Mesendoderm (in vitro differentiated cells): ENCODE results near the gene MELTF.

Source experiments
- DNase-seq: peaks from one replicate; pipeline ENCODE4 v3.0.0; 2013
- H2AK5ac ChIP-seq: 2 replicates; pipeline ENCODE4 v1.6.1; 2013; ENCODE audit warnings: low read length, inconsistent platforms
- H2BK120ac ChIP-seq: 2 replicates; pipeline ENCODE4 v1.6.1; 2013; ENCODE audit warnings: low read depth, mild to moderate bottlenecking, low read length, moderate library complexity, mixed read lengths
- H2BK15ac ChIP-seq: replicated peaks from 2 replicates; pipeline ENCODE4 v1.6.1; 2013; ENCODE audit warnings: low read depth, mild to moderate bottlenecking, moderate library complexity
- H2BK5ac ChIP-seq: 2 replicates; pipeline ENCODE4 v1.6.1; 2013; ENCODE audit warnings: low read length, inconsistent platforms
- H3K18ac ChIP-seq: 2 replicates; pipeline ENCODE4 v1.6.1; 2013; ENCODE audit warnings: mild to moderate bottlenecking, low read length, mixed read lengths
- H3K23ac ChIP-seq: one replicate; pipeline ENCODE4 v1.6.1; 2013; ENCODE audit warnings: low read length
- H3K27ac ChIP-seq: 2 replicates; pipeline ENCODE4 v1.5.1; 2013; ENCODE audit warnings: low read depth, mild to moderate bottlenecking, inconsistent platforms, low read length, moderate library complexity
- H3K27me3 ChIP-seq: 2 replicates; pipeline ENCODE4 v1.6.1; 2013; ENCODE audit warnings: low read length, control low read depth, mild to moderate bottlenecking, inconsistent platforms; ENCODE audit not compliant: insufficient read depth, poor library complexity
- H3K36me3 ChIP-seq: 2 replicates; pipeline ENCODE4 v1.6.1; 2013; ENCODE audit warnings: low read length, inconsistent platforms; ENCODE audit not compliant: control insufficient read depth, insufficient read depth
- H3K4ac ChIP-seq: one replicate; pipeline ENCODE4 v1.6.1; 2013; ENCODE audit warnings: low read depth, mild to moderate bottlenecking, low read length, moderate library complexity
- H3K4me1 ChIP-seq: 2 replicates; pipeline ENCODE4 v1.6.1; 2013; ENCODE audit warnings: low read depth, low read length, inconsistent platforms; ENCODE audit not compliant: control insufficient read depth
- H3K4me2 ChIP-seq: 2 replicates; pipeline ENCODE4 v1.6.1; 2013; ENCODE audit warnings: low read length
- H3K4me3 ChIP-seq: 2 replicates; pipeline ENCODE4 v1.5.1; 2013; ENCODE audit warnings: mild to moderate bottlenecking, low read length
- H3K56ac ChIP-seq: one replicate; pipeline ENCODE4 v1.6.1; 2013; ENCODE audit warnings: low read length
- H3K79me1 ChIP-seq: 2 replicates; pipeline ENCODE4 v1.6.1; 2013; ENCODE audit warnings: low read length, inconsistent platforms
- H3K79me2 ChIP-seq: 2 replicates; pipeline ENCODE4 v1.6.1; 2013; ENCODE audit warnings: mild to moderate bottlenecking, low read length; ENCODE audit not compliant: control insufficient read depth, insufficient read depth
- H3K9ac ChIP-seq: 2 replicates; pipeline ENCODE4 v1.6.1; 2013; ENCODE audit warnings: low read length, inconsistent platforms
- H4K5ac ChIP-seq: one replicate; pipeline ENCODE4 v1.6.1; 2013; ENCODE audit warnings: low read length
- H4K8ac ChIP-seq: one replicate; pipeline ENCODE4 v1.6.1; 2013; ENCODE audit warnings: low read depth, mild to moderate bottlenecking, control low read depth, low read length, moderate library complexity
- WGBS: extraction: QIAGEN DNeasy Blood & Tissue Kit; methylation state at CpG from one replicate; pipeline ENCODE4 v1.1.7; 2013; ENCODE audit warnings: low lambda C conversion rate, missing lambda C conversion rate; ENCODE audit not compliant: insufficient coverage; ENCODE audit errors: extremely low coverage; 5-methylcytosine and 5-hydroxymethylcytosine counted together

The MELTF gene

DNA sequence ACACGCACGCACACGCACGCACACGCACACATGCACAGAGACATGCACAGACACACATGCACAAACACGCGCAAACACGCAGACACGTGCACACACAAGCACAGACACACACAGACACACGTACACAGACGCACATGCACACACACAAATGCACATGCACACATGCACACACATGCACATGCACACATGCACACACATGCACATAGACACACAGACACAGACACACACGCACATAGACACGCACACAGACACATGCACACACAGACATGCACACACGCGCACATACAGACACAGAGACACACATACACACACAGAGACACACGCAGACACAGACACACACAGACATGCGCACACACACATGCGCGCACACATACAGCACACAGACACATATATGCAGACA, 34.6 kb downstream of the MELTF start:
- no peak overlapping the region for H3K4me3 ChIP-seq
- no peak overlapping the region for H3K4me2 ChIP-seq
- H3K18ac ChIP-seq: no peak overlapping the region
- H3K56ac ChIP-seq: no peak overlapping the region
- H3K9ac ChIP-seq: no peak overlapping the region
- no peak overlapping the region for H2BK120ac ChIP-seq
- no peak overlapping the region for H4K5ac ChIP-seq
- H3K4me1 ChIP-seq: no peaks in the 10 kb centered on the region
- H3K27ac ChIP-seq: no peak overlapping the region
- no peak overlapping the region for H3K4ac ChIP-seq
- no peaks in the 10 kb centered on the region for H3K36me3 ChIP-seq
- no peaks in the 10 kb centered on the region for H3K27me3 ChIP-seq
- H2BK5ac ChIP-seq: no peak overlapping the region
- H3K23ac ChIP-seq: no peak overlapping the region
- H2BK15ac ChIP-seq: no peak overlapping the region
- no CpG with 5 or more reads among the region's 19 CpGs for WGBS
- H2AK5ac ChIP-seq: no peak overlapping the region
- DNase-seq: no peak
- no peak overlapping the region for H4K8ac ChIP-seq
- H3K79me1 ChIP-seq: no peaks in the 10 kb centered on the region
- H3K79me2 ChIP-seq: no peaks in the 10 kb centered on the region

DNA sequence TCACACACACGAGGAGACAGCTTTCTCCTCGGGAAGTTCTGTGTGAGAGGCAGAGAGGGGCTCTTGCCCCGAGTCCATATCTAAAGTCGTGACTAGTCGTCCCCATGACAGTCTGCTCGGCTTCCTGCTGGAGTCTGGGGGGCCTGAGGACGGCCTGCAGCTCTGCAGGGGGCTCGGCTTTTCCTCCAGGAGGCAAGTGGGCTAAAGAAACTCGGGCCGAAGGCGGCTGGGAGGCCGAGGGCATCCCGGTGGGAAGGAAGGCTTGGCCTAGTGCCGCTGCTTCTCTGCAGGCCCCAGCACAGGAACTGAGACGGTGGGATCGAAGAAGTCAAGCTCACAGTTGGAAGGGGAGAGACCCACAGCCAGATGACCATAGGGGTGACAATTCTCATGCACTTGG, 35.6 kb downstream of the MELTF start:
- Histone ChIP-seq H3K4ac (no peak overlapping the region), H3K27ac (no peak overlapping the region), H3K79me1 (no peaks in the 10 kb centered on the region), H3K36me3 (no peaks in the 10 kb centered on the region), H3K23ac (no peak overlapping the region), H3K9ac (no peak overlapping the region), H2AK5ac (no peak overlapping the region), H3K4me3 (no peak overlapping the region), H4K5ac (no peak overlapping the region), H2BK120ac (no peak overlapping the region), H3K4me2 (no peak overlapping the region), H3K18ac (no peak overlapping the region), H3K79me2 (no peaks in the 10 kb centered on the region), H3K56ac (peak overlapping the region; percentile 0), H2BK15ac (no peak overlapping the region), H3K27me3 (no peaks in the 10 kb centered on the region), H2BK5ac (no peak overlapping the region), H3K4me1 (no peaks in the 10 kb centered on the region), H4K8ac (no peak overlapping the region)
- no CpG with 5 or more reads among the region's 16 CpGs for WGBS
- no peak for DNase-seq

DNA sequence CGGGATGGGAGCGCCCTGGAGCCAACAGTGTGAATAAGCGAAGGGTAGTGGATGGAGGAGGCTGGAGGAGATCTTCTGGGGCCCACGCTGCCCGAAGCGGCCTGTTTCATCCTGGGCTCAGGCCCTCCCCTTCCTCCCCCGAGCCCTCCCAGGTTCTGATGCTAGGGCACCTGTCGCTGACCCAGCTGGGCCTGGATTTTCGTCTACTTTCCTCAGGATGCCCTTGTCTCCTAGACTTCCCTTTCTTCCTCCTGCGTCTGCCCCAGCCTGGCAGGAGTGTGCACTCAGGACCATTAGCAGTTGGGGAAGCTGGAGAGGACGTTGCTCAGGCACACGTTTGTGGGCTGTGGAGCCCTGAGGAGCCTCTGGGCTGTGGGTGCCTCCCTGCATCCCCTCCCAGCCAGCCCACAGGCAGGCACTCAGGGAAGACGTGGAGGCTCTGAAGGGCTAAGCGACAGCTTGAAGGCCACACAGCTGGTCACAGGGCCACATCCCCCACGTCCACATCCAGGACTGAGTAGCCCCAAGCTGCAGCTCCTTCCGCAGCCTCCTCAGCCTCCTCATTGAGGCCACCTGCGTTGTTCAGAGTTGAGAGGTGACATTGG, 37.1 kb downstream of the MELTF start:
- H3K27ac ChIP-seq: no peak overlapping the region
- no peaks in the 10 kb centered on the region for H3K79me2 ChIP-seq
- no peak overlapping the region for H3K4me2 ChIP-seq
- H2BK120ac ChIP-seq: no peak overlapping the region
- DNase-seq: no peak
- H3K27me3 ChIP-seq: no peaks in the 10 kb centered on the region
- H3K56ac ChIP-seq: no peak overlapping the region
- H3K4me3 ChIP-seq: no peak overlapping the region
- no peaks in the 10 kb centered on the region for H3K36me3 ChIP-seq
- H3K4ac ChIP-seq: no peak overlapping the region
- no CpG with 5 or more reads among the region's 17 CpGs for WGBS
- no peak overlapping the region for H2BK15ac ChIP-seq
- H3K23ac ChIP-seq: no peak overlapping the region
- no peak overlapping the region for H4K8ac ChIP-seq
- H2AK5ac ChIP-seq: no peak overlapping the region
- H3K9ac ChIP-seq: no peak overlapping the region
- H4K5ac ChIP-seq: no peak overlapping the region
- H3K79me1 ChIP-seq: no peaks in the 10 kb centered on the region
- H3K18ac ChIP-seq: no peak overlapping the region
- H3K4me1 ChIP-seq: no peaks in the 10 kb centered on the region
- no peak overlapping the region for H2BK5ac ChIP-seq

DNA sequence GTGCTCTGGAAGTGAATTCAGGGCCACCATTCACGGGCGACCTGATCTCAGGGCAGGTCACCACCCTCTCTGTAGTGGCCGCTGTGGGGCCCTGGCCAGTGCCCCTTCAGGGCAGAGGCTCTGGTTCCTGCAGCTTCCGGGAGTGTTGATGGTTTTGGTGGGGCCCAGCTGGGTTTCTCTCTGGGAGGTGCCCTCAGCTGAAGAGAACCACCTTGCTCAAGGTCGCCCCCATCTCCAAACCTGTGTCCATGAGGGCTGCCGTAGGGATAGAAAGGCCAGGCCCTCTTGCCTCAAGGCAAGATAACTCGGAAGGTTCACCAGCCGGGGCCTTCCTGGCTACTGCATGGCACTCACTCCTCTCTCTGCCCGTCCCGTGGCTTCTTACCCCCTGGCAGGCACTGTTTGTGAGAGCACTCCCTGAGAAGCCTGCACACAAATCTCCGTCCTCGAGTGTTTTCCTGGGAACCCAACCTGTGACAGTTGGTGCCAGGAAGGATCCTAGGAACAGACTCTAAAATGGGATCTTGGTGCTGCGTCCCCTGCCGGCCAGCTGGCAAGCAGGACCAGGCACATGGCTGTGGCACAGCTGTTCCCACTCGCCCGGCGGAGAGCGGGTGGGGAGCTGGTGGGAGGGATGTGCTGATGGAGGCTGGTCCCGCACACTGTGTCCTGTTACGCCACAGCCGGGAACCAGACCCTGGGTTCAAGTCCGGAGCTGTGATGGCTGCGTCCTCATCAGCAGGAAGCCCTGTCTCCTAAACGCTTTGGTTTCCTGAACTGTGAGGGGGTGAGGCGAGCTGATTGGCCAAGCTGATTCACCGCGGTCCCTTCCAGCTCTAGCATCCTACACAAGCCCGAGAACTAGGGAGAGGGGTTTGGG, 37.8 kb downstream of the MELTF start:
- H3K18ac ChIP-seq: no peak overlapping the region
- no peak overlapping the region for H4K5ac ChIP-seq
- no peak overlapping the region for H3K9ac ChIP-seq
- DNase-seq: no peak
- no peaks in the 10 kb centered on the region for H3K79me1 ChIP-seq
- H3K79me2 ChIP-seq: no peaks in the 10 kb centered on the region
- no peak overlapping the region for H2BK5ac ChIP-seq
- H3K27me3 ChIP-seq: no peaks in the 10 kb centered on the region
- no peak overlapping the region for H4K8ac ChIP-seq
- H3K4me1 ChIP-seq: no peaks in the 10 kb centered on the region
- no peak overlapping the region for H2BK15ac ChIP-seq
- no peaks in the 10 kb centered on the region for H3K36me3 ChIP-seq
- no peak overlapping the region for H3K4ac ChIP-seq
- no CpG with 5 or more reads among the region's 28 CpGs for WGBS
- no peak overlapping the region for H3K4me3 ChIP-seq
- H3K4me2 ChIP-seq: no peak overlapping the region
- no peak overlapping the region for H2BK120ac ChIP-seq
- H3K56ac ChIP-seq: no peak overlapping the region
- no peak overlapping the region for H2AK5ac ChIP-seq
- no peak overlapping the region for H3K23ac ChIP-seq
- no peak overlapping the region for H3K27ac ChIP-seq

DNA sequence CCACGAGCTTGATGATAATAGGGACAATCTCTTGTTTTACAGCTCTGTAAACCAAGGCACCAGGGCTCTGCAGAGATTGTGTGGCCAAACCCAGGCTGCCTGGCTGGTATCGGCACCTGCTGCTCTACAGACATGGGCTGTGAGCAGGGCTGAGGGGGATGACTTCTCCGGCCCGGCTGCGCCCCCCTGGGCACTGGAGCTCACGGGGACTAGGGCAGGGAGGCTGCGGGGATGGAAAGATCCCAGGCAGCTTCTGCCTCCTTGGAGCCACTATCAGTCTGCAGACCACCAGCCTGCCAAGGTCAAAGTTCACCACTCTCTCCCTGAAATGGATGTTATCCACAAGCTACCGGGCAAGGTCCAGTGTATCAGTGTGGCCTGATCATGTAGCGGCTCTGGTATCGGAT, 39.0 kb downstream of the MELTF start:
- no peak overlapping the region for H2AK5ac ChIP-seq
- no peak overlapping the region for H3K9ac ChIP-seq
- DNase-seq: no peak
- no peak overlapping the region for H3K18ac ChIP-seq
- H3K4ac ChIP-seq: no peak overlapping the region
- no peak overlapping the region for H4K5ac ChIP-seq
- H3K27me3 ChIP-seq: no peaks in the 10 kb centered on the region
- no peaks in the 10 kb centered on the region for H3K79me1 ChIP-seq
- WGBS: no CpG with 5 or more reads among the region's 10 CpGs
- no peak overlapping the region for H3K23ac ChIP-seq
- H2BK15ac ChIP-seq: no peak overlapping the region
- H3K36me3 ChIP-seq: no peaks in the 10 kb centered on the region
- no peak overlapping the region for H2BK120ac ChIP-seq
- no peak overlapping the region for H3K56ac ChIP-seq
- no peaks in the 10 kb centered on the region for H3K79me2 ChIP-seq
- H3K4me1 ChIP-seq: no peaks in the 10 kb centered on the region
- no peak overlapping the region for H3K4me2 ChIP-seq
- no peak overlapping the region for H2BK5ac ChIP-seq
- no peak overlapping the region for H4K8ac ChIP-seq
- no peak overlapping the region for H3K4me3 ChIP-seq
- H3K27ac ChIP-seq: no peak overlapping the region
